IPS DF 4.7 (cell line): ENCODE results near the gene VAC14.

Experiments used
- DNase-seq: peaks from one replicate; pipeline ENCODE4 v3.0.0-alpha.2; 2013; ENCODE audit warnings: low spot score; ENCODE audit errors: extremely low read depth

Gene VAC14

DNA sequence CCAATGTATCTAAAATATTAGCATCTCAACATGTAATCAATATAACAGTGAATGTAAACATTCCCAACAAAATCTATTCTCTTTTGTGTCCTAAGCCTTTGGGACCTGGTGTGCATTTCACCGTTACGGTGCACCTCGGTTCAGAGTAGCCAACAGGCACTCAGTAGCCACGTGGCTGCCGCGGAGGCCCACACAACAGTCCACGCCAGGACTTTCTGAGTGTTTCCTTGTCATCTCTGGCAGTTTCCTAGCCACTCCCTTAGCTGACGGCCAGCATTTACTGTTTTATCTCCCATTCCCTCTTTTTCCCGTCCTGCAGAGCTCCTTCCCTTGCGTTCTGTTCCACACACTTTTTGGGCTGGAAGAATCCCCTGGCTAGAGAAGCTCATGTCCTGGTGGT lies 36.3 kb downstream of the VAC14 start:
- no peak for DNase-seq

GRCh38 chr16:70760221-70760620 lies 40.7 kb downstream of the VAC14 start:
- no peak for DNase-seq

GRCh38 chr16:70759666-70760065 lies 41.3 kb downstream of the VAC14 start:
- DNase-seq, result no peak

DNA sequence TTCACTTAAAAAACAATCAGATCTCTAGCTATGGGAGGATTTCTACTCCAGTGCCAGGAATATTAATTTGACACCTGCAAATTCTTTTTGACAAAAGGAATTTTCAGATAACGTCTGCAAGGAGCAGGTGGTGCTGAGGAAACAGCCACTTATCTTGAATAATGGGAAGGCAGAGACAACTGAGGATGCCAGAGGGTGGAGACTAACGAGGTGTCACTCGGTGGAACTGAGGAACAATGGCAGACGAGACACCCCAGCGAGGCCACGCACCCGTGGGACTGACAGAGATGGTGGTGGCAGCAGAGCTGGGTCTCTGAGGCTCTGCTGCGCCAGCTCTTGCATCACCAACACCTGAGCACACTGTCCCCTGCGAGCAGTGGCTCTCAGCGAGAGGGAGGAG lies 42.2 kb downstream of the VAC14 start:
- DNase-seq, result no peak

GRCh38 chr16:70757183-70757582 lies 43.8 kb downstream of the VAC14 start:
- no peak for DNase-seq

- no peak for DNase-seq
Observed at GRCh38 chr16:70756071-70756470, 44.9 kb downstream of the VAC14 start.

- DNase-seq, result no peak
Observed at GRCh38 chr16:70754851-70755600, 45.9 kb downstream of the VAC14 start.

- no peak for DNase-seq
Observed at GRCh38 chr16:70754371-70754770, 46.6 kb downstream of the VAC14 start.

DNA sequence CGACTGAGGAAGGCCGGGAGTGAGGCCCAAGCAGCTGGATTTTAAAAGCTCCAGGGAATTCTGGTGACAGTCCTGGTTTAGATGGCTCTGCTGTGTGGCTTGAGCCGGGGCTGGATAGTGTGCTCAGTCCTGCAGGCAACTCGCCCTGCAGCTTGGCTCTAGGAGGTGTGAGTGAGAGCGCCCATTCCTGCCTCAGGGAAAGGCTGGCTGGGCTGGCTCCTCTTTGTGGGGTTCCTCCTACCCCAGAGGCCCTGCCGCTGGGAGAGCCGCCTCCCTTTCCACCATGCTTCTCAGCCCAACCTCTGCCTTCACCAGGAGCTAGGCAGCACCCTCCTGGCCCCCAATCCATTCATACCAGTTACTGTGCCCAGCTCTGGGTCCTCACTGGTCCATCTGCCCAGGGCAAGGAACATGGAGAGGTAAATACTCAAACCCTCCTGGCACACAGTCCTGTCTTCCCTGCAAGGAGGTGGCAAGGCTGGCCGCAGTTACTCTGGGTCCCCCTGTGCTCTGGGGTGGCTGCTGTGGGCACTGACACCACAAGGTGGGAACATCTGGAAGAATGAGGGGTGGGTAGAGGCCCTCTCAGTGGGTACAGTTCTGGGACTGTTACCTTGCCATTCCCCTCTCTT lies 47.1 kb downstream of the VAC14 start:
- no peak for DNase-seq

DNA sequence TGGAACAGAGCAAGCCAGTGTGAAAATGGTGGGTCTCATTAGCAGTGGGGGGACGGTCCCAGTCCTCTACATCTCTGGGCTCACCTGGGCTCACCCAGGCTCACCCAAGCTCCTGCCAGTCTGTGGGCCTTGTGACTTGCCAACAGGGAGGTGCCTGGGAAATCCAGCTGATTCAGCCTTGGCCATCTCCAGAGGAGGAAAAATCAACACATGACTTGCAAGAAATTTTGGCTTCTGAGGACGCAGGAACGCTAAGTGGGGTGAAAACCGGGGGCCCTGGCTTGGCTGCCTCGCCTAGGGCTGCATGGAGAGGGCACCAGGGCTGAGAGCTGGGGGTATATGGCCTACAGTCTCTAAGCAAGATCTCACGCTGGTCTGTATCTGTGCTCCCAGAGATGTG lies 47.7 kb downstream of the VAC14 start:
- DNase-seq, result no peak

DNA sequence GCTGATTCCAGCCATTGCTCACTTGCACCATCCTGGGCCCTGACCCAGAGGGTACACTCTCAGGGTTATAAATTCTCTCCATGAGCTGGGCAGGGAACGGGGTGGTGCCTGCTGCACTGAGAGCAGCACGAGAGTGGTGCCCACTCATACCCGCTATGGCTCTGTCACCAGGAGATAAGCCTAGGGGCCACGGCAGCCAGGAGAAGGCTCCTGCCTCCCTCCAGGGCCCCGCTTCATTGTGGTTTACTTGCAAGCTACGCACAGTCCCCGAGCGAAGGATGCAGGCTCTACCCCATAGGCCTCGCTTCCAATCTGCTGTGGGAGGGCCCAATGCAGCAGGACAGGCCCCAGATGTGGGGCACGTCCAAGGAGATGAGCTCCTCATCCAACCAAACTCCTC lies 48.5 kb downstream of the VAC14 start:
- DNase-seq, result no peak

DNA sequence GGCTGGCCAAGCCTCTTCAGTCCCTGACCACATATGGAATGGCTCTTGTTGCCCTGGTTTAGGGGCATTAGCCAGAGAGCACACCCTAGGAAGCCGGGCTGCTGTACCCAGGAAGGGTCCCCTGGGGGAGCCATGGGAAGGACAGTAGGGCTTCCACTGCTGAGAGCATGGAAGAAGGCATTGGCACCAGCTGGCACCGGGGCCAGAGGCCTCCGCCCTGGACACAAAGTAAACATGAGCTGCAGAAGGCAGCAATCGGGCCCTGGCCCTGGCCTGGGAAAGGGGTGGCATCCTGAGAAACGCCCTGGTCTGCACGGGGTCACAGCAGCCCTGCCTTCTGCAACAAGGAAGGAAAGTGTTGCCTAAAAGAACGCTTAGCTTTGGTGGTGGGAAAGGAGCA lies 49.4 kb downstream of the VAC14 start:
- no peak for DNase-seq

DNA sequence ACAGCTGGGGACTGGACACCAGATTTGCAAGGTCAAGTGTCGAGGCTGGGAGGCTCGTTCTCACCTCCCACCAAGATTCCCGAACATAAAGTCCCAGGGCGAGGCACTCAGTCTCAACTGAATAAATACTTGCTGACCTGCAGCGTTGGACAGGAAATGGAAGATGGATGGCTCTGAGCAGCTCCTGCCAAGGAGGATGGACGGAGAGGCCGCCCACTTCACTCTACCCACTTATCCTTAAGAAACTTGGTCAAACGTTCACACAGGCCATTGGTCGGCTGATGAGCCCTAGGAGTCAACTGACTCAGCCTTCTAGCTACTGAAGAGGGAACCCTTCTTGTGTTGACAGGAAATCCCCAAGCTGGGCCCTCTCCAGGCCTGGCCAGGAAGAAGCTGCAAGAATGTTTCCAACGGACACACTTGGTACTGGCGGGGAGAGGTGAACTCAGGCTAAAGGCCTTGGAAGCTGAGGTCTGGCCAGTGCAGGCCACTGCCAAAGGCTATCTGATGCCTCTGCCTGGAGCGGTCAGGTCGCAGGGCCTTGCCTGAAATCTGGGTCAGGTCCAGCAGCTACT lies 50.0 kb downstream of the VAC14 start:
- no peak for DNase-seq

GRCh38 chr16:70749681-70750601 lies 51.0 kb downstream of the VAC14 start:
- no peak for DNase-seq

DNA sequence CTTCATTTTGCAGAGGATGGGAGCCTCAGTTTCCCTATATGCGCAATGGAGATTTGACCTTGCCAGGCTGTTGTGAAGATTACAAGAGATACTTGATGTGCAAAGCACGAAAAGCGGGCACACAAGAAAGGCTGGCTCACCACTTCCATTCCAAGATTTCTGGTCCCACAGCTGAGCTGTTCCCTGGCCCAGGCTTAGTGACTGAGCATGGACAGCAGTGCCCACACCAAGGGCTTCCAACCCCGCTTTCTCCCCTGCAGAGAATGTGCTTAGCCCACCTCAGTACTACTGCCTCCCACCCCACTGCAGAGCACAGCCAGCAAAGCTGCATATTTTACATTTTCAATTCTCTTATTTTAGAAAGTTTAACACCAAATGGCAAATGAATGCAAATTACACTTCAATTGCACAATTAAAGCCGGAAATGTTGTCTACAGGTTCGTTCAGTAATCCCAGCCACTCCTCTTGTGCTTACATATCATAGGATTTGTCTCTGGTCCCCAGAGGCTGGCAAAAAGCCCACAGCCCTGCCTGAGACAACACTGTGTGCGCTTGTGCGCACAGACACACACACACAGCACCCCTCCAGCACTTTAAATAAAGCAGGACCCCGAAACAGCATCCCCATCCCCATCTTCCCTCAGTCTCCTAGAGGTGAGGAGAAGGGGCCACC lies 51.8 kb downstream of the VAC14 start:
- DNase-seq, result no peak

GRCh38 chr16:70747703-70748631 lies 53.0 kb downstream of the VAC14 start:
- no peak for DNase-seq

DNA sequence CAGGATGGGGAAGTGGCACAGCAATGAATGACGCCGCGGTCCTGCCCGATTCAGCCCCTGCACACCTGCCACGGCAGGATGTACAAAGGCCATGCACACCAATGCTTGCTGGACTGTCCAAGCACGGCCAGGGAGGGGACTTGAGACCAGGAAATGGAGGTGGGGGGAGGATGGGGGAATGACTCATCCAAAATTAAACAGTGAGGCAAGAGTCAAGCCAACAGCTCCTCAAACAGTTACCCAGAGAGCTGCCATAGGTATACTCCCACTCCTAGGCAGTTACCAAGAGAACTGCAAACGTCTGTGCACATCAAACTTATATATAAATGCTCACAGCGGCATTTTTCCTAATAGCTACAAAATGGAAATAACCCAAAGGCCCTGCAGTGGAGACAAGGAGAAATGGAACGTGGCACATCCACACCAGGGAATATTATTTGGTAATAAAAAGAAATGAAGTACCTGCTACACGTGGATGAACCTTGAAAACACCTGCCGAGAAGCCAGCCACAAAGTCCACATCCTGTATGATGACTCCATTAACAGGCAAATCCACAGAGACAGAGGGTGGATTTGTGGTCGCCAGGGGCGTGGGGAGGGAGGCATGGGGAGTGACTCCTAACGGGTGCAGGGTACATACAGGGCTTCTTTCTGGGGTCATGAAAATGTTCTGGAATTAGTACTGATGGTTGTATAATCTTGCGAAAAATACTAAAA lies 54.1 kb downstream of the VAC14 start:
- no peak for DNase-seq

- no peak for DNase-seq
Observed at GRCh38 chr16:70746040-70746707, 54.8 kb downstream of the VAC14 start.

DNA sequence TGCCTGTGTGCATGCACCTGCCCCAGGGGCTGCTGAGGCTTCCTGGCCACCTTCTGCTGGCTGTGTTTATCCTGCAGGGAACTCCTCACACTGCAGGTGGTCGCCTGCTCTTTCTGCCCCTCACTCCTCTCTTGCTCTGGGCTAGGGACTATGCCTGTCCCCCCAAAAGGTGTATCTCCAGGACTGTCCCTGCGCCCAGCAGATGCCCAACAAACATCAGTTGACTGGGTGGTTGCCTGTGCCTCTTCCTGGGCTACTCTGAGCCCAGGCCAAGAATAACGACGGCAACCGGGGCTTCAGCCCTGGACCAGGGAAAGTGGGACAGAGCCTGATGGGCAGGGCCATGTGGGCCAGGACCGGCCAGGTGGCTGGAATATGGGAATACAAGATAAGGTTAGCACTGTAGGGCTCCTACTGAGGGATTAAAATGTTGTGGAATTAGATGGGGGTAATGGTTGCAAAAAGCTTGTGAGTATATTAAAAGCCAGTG lies 55.4 kb downstream of the VAC14 start:
- no peak for DNase-seq
